ENCODE data around the gene ZACN.

ZACN gene

GRCh38 chr17:76079956-76080767, 1.2 kb downstream of the ZACN start:
- H3K27me3 ChIP-seq (ENCODE audit: insufficient read depth, low read depth, severe bottlenecking), result peaks cover 23% of the 10 kb centered on the region
- peak; percentile 55 for DNase-seq
- H3K9me3 ChIP-seq (ENCODE audit: severe bottlenecking), result no peaks in the 10 kb centered on the region
- H3K27ac ChIP-seq, result peak overlapping the region; percentile 23; the same call in 1 of the 2 replicates
- H3K4me3 ChIP-seq (ENCODE audit: low read depth, low read length), result no peak overlapping the region
- TF ChIP-seq CTCF (IDR thresholded peaks at IDR 0.05; ENCODE audit: low read depth, low read length), result 0 out of 2 replicates have a peak, but pooled peaks have one; percentile 40
- peaks cover 33% of the 10 kb centered on the region for H3K36me3 ChIP-seq

GRCh38 chr17:76080768-76081287, 1.8 kb downstream of the ZACN start:
- no peak overlapping the region for H3K4me3 ChIP-seq (ENCODE audit: low read depth, low read length)

GRCh38 chr17:76081295-76082210, 2.6 kb downstream of the ZACN start:
- H3K27me3 ChIP-seq (ENCODE audit: insufficient read depth, low read depth, severe bottlenecking), result peaks cover 12% of the 10 kb centered on the region
- no peak for TF ChIP-seq CTCF (IDR thresholded peaks at IDR 0.05; ENCODE audit: low read depth, low read length)
- no peak for DNase-seq
- no peaks in the 10 kb centered on the region for H3K9me3 ChIP-seq (ENCODE audit: severe bottlenecking)
- no peak overlapping the region for H3K4me3 ChIP-seq (ENCODE audit: low read depth, low read length)
- H3K36me3 ChIP-seq, result peaks cover 47% of the 10 kb centered on the region
- H3K27ac ChIP-seq, result peak overlapping the region; percentile 21

More at GRCh38 chr17:76080768-76081287, 1.8 kb downstream of the ZACN start:
- peaks cover 19% of the 10 kb centered on the region for H3K27me3 ChIP-seq (ENCODE audit: insufficient read depth, low read depth, severe bottlenecking)
- no peak for TF ChIP-seq CTCF (IDR thresholded peaks at IDR 0.05; ENCODE audit: low read depth, low read length)
- DNase-seq, result no peak
- H3K36me3 ChIP-seq, result peaks cover 39% of the 10 kb centered on the region
- H3K27ac ChIP-seq, result no peak overlapping the region
- no peaks in the 10 kb centered on the region for H3K9me3 ChIP-seq (ENCODE audit: severe bottlenecking)

- Histone ChIP-seq H3K4me3 (ENCODE audit: low read depth, low read length) (no peak overlapping the region), H3K27me3 (ENCODE audit: insufficient read depth, low read depth, severe bottlenecking) (peaks cover 1% of the 10 kb centered on the region), H3K9me3 (ENCODE audit: severe bottlenecking) (no peaks in the 10 kb centered on the region), H3K27ac (peak overlapping the region; percentile 46), H3K36me3 (peaks cover 57% of the 10 kb centered on the region)
- peak; percentile 74 for DNase-seq
- TF ChIP-seq CTCF (IDR thresholded peaks at IDR 0.05; ENCODE audit: low read depth, low read length), result no peak
Measured at GRCh38 chr17:76082326-76083251, 3.6 kb downstream of the ZACN start.
